HG03196 (cell line): ENCODE measurements around the gene TMA7.
"Not testable (repeated sequence)": the region's sequence is repeated elsewhere in the genome, so short reads cannot be mapped to it uniquely, and the experiment has no call there.

ENCODE experiments used
- ATAC-seq: cut with Tn5 transposase; IDR thresholded peaks from one replicate; pipeline ENCODE4 v1.9.1; 2021; ENCODE audit not compliant: unreplicated experiment

TMA7 gene

DNA sequence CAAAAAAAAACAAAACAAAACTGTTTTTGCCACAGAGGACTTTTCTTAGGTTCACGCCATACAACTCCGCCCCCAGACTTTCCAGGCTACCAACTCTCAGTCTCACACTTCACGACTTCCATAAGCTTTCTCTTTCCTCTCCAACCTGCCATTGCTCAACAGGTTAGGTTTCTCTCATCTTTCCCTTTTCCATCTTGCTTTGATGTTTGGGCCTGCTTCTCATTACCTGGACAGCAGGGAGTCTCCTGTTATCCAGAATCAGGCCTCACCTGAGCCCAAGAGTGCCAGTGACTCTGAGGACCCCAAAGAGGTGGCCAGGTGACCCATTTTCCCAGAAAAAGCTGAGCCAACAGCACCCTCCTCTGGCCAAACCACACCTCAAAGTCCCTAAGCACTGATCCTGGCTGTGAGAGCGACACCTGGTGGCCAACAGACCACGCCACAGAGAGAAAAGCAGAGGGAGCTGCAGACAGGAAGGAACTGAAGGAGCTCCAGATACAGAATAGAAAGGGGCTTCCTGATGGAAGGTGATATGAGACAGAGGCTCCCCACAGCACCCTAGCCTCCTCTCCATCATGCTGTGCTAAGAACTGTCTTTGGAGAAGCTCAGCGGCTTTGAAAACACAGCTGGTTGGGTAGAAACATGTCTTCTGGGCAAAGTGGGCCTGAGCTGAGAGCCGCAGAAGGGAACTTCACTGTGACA lies 4.1 kb upstream of the TMA7 start:
- ATAC-seq: peak; percentile 29

GRCh38 chr3:48436477-48436787 lies 3.6 kb upstream of the TMA7 start:
- ATAC-seq: no peak

GRCh38 chr3:48436855-48437254 lies 3.2 kb upstream of the TMA7 start:
- no peak for ATAC-seq

DNA sequence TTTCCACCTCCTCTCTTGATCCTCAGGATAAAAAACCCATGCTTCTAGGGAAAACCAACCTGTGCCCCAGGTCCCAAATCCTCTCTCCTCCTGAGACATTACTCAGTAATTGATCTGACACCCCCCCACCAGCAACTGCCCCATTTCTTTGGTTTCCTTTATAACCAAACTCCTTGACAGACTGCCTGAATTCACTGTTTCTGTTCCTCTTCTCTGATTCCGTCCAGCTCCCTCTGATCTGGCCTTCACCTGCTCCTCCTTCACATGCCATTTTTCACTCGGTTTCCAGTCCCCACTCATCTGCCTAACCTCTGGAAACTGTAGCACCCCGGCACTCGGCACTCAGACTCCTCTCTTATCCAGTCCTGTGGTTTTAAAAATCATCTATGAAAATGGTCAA lies 2.2 kb upstream of the TMA7 start:
- ATAC-seq: no peak

- no peak for ATAC-seq
These were observed 517 bp downstream of the TMA7 start for GRCh38 chr3:48440590-48440958.

DNA sequence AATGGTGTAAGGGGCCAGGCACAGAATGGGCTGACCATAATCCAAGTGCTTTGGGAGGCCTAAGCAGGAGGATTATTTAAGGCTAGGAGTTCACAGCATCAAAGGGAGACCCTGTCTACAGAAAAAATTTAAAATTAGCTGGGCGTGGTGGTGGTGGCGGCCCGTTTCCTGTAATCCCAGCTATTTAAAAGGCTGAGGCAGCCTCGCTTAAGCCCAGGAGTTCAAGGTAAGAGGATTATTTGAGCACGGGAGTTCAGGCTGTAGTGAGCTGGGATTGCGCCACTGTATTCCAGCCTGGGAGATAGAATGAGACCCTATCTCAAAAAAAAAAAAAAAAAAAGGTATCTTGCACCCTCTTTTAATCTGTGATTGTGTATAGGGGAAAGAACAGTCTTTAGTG lies 1.9 kb downstream of the TMA7 start:
- ATAC-seq: no peak

- ATAC-seq: no peak
These were observed 5.3 kb downstream of the TMA7 start for GRCh38 chr3:48445277-48445882.

DNA sequence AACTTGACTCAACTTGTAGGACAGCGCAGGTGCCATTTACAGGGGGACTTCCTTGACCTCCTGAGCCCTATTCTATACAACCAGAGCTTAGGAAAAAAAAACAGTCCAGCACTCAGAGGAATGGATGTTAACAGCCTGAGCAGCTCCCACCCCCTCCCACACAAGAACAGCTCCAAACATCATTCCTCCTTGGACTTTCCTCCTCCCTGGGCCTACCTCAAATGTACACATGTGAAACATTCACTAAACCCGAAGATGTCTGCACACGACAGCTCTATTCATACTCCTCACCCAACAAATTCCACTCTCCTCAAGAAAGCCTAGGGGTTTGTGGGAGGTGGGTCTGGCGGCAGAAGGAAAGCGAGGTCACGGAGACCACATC lies 6.0 kb downstream of the TMA7 start:
- ATAC-seq: no peak

DNA sequence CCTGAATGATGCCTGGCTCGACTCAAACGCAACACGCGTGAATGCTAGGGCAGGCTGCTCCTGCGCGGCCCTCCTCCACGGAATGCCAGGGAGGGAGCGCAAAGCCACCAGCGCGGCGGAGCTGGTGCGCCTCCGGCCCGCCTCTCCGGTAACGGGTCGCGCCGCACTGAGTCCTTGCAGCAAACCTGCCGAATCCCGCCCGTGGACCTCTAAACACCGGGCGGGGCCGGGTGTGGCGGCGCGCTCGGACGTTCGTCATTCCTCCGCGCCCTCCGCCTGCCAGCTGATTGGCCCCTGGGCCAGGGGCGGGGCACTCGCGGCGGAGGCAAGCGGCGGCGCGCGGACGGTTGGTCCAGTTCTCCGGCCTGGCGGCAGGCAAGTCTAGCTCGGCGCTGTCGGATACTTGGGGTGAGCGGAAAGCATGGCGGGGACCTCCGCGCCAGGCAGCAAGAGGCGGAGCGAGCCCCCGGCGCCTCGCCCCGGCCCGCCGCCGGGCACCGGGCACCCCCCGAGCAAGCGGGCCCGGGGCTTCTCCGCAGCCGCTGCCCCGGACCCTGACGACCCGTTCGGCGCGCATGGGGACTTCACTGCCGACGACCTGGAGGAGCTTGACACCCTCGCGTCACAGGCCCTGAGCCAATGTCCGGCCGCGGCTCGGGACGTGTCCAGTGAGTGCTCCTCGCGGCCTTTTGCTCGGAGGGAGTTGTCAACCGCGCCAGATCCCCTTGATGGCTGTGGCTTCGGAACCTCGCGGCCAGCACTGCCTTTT lies 6.6 kb downstream of the TMA7 start, which contains the start of gene ATRIP:
ATRIP (plus strand) TSS at position 313 of the 769 bp plus-strand sequence; CDS start at position 422, 109 bp downstream.
- peak; percentile 83 for ATAC-seq

GRCh38 chr3:48451270-48451669 lies 11.2 kb downstream of the TMA7 start:
- ATAC-seq: no peak

DNA sequence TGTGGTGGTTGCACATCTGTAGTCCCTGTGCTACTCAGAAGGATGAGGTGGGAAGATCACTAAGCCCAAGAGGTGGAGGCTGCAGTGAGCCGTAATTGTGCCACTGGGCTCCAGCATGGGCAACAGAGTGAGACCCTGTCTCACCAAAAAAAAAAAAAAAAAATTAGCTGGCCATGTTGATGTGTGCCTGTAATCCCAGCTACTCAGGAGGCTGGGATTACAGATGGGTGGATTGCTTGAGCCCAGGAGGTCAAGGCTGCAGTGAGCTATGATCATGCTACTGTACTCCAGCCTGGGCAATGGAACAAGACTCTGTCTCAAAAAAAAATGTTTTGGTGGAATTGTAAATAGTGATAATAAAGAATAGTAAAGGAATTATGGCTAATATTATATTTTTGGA lies 16.4 kb downstream of the TMA7 start:
- ATAC-seq: no peak

DNA sequence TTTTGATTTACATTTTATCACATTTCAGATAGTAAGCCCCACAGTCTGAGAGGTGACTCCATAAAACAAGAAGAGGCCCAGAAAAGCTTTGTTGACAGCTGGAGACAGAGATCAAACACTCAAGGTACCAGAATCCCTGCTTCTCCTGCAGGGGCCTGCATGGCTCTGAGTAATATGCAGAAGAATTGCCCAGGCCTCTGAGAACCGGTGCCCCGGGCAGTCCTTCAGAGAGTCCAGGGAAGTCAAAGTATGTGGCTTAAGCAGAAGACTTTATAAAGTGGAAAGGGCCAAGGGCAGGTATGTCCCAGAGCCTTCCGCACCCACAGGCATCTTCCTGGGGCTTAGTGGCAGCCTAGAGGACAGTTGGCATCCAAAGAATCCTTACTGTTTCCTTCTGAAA lies 19.3 kb downstream of the TMA7 start:
- ATAC-seq: no peak

DNA sequence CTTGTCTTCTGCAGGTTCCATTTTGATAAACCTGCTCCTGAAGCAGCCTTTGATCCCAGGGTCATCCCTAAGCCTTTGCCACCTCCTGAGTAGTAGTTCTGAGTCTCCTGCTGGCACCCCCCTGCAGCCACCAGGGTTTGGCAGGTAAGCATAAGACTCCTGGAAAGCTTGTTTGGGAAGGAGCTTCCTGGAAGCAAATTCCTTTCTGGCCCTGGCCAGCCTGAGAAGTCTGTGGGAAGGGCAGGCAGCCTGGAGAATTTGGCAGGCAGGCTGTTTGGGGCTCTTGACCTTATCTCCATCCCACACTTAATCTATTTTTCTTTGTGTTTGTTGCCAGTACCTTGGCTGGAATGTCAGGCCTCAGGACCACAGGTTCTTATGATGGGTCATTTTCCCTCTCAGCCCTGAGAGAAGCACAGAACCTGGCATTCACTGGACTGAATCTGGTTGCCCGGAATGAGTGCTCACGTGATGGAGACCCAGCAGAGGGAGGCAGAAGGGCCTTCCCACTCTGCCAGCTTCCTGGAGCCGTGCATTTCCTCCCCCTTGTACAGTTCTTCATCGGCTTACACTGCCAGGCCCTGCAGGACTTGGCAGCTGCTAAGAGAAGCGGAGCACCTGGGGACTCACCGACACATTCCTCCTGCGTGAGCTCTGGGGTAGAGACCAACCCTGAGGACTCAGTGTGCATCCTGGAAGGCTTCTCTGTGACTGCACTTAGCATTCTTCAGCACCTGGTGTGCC lies 19.9 kb downstream of the TMA7 start:
- ATAC-seq: no peak

DNA sequence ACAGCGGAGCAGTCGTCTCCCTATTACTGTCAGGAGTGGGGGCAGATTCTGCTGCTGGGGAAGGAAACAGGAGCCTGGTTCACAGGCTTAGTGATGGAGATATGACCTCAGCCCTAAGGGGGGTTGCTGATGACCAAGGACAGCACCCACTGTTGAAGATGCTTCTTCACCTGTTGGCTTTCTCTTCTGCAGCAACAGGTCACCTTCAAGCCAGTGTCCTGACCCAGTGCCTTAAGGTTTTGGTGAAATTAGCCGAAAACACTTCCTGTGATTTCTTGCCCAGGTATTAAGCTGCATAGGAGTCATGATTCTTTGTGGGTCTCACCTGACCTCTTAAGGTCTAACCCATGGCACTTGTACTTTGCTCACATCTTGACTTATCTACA lies 20.5 kb downstream of the TMA7 start:
- no peak for ATAC-seq

DNA sequence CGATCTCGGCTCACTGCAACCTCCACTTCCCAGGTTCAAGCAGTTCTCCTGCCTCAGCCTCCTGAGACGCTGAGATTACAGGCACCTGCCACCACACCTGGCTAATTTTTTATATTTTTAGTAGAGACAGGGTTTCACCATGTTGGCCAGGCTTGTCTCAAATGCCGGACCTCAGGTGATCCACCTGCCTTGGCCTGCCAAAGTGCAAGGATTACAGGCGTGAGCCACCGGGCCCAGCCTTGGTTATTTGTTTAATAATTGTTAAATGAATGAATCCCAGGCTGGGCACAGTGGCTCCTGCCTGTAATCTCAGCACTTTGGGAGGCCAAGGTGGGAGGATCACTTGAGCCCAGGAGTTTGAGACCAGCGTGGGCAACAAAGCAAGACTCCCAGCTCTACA lies 21.7 kb downstream of the TMA7 start:
- ATAC-seq: not testable (repeated sequence)

- ATAC-seq: no peak
These were observed 23.6 kb downstream of the TMA7 start for GRCh38 chr3:48463703-48464102.

- ATAC-seq: no peak
These were observed 24.7 kb downstream of the TMA7 start for GRCh38 chr3:48464713-48465221.

GRCh38 chr3:48465237-48465530 lies 25.1 kb downstream of the TMA7 start:
- no peak for ATAC-seq

DNA sequence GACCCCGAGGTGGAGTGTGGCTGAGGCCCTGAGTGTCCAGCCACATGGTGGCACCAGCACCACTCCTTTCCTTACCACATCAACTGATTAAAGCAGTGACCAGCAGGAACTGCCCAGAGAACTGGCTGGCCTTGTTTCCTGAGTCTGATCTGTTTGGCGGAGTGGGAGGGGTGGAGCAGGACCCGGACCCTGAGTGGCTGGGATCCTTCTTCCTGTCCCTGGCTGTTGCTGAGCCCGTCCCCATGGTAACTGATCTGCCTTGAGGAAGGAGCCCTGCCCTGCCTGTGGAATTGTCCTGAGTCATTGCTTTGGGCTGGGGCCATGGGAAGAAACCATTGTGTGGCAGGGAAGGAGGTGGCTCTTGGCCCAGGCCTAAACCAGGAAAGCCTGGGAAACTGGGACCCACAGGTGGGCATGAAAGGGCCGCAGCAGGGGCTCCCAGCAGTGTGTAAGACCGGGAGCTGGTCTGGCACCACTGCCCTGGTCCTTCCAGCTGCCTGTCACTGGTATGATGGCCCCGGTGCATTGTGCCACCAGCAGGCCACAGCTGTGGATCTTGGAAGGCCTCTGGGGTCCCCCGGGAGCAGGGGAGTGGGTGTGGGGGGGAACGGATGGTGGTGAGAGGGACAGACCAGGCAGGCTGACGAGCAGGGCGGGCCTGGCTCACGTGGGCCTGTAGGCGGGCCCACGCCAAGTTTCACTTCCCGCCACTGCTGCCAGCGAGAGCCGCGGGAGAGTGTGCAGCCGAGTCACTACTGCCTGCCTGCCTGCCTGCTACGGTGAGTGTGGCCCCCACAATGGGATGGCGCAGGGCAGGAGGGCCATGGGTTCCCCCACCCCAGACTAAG lies 25.7 kb downstream of the TMA7 start:
- ATAC-seq: peak; percentile 68

DNA sequence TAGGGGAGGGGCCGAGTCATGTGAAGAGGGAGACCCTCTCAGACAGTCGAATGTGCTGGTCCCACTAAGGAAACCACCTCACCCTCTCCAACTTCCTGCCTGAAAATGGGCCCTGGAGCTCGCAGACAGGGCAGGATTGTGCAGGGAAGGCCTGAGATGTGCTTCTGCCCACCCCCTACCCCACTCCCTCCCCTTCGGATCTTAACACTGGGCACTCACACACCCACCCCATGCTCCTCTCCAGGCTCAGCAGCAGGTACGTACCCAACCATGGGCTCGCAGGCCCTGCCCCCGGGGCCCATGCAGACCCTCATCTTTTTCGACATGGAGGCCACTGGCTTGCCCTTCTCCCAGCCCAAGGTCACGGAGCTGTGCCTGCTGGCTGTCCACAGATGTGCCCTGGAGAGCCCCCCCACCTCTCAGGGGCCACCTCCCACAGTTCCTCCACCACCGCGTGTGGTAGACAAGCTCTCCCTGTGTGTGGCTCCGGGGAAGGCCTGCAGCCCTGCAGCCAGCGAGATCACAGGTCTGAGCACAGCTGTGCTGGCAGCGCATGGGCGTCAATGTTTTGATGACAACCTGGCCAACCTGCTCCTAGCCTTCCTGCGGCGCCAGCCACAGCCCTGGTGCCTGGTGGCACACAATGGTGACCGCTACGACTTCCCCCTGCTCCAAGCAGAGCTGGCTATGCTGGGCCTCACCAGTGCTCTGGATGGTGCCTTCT lies 26.5 kb downstream of the TMA7 start:
- no peak for ATAC-seq
